Embryonic facial prominence (tissue), 1 donor: ENCODE data around the gene ALKBH1.
"Not testable (repeated sequence)": the region's sequence is repeated elsewhere in the genome, so short reads cannot be mapped to it uniquely, and the experiment has no call there.

Experiments used
- DNase-seq: peaks from one replicate; pipeline ENCODE4 v3.0.0-alpha.2; 2016; ENCODE audit errors: extremely low spot score

The ALKBH1 gene

DNA sequence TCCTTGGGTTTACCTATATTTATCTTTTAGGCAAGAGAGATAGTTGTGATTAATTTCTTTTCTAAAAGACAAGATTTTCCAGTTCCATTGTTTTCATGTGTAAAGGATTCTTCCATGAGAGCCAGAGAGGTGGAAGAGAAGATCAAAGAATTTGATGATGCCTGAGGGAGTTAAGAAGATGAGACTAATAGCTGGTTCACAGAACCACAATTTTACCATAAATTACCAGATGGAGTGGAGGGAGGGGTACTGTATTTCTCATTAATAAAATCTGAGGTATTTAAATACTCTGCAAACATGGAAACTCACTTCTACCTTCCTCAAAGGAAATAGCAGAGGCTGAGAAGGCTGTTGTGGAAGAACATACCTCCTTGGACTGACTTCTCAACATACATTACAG lies 34.6 kb downstream of the ALKBH1 start:
- no peak for DNase-seq

DNA sequence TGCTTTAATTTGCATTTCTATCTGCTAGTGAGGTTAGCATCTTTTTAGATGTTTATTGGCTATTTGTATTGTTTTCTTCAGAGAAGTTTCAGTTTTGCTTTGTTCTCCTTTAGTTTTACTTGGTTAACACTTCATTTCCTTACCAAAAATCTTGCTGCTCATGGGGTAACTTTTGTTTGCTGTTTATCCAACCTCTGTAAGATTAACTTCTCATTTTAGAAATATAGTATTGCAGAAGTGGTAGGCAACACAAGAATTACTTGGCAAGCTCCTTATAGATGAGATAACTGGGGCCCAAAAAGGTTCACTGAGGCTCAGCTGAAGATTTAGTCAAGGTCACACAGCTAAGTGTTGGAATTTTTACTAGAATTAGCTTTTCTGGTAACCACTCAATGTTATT lies 40.5 kb downstream of the ALKBH1 start:
- DNase-seq: no peak

DNA sequence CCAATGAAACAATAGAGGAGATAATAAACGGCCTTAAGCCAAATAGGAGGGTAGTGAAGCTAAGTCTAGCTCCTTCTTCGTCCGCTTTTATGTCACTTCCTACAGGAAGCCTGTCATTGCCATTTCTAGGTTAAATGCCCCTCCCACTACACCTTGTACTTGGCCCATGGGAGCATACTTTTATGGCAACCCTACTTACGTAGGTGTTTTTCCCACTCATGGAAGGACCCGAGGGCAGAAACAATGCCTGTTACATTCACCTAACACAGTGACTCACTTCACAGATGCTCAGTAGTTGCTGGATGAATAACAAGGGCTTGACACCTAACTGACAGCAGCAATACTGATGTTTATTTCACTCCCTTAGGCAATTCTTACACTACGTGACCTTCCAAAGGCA lies 44.5 kb downstream of the ALKBH1 start:
- no peak for DNase-seq

DNA sequence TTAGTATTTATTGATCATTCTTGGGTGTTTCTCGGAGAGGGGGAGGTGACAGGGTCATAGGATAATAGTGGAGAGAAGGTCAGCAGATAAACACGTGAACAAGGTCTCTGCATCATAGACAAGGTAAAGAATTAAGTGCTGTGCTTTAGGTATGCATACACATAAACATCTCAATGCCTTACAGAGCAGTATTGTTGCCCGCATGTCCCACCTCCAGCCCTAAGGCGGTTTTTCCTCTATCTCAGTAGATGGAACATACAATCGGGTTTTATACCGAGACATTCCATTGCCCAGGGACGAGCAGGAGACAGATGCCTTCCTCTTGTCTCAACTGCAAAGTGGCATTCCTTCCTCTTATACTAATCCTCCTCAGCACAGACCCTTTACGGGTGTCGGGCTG lies 46.3 kb downstream of the ALKBH1 start:
- DNase-seq: not testable (repeated sequence)

DNA sequence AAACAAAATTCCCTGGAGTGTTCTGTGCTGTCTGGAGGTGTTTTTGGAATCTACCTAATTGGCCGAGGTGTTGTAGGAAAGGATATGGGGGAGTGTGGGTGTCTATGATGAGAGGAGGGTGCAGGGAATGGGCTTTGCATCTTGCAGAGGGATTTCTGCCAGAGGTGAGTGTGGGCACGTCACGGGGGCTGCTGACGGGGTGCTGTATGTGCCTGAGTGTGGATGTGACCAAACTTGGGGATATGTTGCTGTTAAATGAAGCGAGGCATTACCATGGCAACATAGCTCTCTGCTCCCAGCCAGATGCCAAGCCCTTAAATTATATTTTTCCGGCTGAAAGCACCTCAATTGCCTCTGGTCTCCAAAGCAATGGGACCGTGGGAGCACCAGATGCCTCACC lies 47.1 kb downstream of the ALKBH1 start:
- no peak for DNase-seq

DNA sequence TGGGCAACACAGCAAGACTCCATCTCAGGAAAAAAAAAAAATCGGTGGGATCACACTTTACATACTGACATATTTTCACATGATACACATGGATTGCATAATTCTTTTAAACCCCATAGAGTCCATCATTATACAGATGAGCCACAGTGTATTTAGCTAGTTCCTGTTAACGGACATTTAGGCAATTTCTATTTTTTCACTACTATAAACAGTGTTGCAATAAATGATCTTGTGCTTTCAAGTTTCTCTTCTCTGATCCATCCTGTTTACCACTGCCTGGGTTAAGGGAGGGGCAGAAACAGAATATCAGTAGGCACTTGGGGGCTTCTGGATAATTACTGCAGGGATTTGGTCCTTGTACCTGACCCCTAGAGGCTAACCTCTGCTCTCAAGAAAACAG lies 48.0 kb downstream of the ALKBH1 start:
- no peak for DNase-seq

DNA sequence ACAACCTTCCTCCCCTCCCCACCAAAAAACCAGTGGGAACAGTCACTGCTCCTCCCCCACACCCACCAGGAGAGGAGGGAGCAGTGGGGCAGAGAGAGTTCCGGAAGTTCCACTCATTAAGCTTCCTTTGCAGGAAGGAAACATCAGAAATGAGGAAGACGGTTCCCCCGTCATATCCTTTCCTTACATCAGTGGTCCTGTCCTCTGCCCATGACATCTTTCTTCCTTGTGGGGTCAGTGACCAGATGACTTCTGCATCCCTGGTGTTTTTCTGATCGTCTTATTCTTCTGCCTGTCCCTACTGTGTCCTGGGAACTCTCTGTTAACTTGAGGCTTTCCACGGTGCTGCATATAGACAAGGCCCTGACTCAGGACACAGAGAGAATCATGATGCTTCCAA lies 50.5 kb downstream of the ALKBH1 start:
- no peak for DNase-seq

DNA sequence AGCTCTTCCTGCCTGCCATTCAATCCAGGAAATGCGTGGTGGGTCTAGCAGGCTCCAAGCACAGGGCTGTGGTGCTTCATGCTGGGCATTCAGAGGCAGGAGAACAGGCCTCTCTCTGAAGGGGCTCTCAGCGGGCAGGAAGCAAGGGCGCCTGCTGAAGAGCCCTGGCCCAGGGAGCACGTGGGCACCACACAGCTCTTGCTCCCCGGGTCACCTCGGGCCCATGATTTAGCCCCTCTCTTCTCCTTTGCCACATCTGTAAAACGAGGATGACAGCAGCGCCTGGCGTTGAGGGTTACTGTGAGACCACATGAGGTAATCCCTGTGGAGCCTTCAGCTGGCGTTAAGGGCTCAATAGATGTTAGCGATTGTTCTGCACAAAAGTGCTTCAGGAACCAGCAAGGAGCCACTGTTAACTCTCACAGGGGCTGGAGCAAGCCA lies 53.8 kb downstream of the ALKBH1 start:
- no peak for DNase-seq

DNA sequence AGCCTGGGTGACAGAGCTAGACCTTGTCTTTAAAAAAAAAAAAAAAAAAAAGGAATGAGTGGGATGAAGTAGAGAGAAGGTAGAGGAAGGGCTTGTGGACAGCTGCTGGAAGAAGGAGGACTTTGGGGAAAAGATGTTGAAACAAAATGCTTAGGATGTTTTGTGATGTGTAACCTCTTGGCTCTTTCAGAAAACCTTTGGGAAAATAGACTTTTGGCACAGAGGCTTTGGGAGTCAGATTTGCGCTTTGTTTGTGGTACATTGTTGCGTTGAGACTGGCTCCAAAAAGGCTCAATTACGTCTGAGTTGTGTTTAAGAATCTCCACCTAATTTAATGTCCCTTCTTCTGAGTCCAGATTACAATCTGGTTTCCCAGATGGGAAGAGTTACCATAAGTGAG lies 58.5 kb downstream of the ALKBH1 start:
- DNase-seq: no peak

DNA sequence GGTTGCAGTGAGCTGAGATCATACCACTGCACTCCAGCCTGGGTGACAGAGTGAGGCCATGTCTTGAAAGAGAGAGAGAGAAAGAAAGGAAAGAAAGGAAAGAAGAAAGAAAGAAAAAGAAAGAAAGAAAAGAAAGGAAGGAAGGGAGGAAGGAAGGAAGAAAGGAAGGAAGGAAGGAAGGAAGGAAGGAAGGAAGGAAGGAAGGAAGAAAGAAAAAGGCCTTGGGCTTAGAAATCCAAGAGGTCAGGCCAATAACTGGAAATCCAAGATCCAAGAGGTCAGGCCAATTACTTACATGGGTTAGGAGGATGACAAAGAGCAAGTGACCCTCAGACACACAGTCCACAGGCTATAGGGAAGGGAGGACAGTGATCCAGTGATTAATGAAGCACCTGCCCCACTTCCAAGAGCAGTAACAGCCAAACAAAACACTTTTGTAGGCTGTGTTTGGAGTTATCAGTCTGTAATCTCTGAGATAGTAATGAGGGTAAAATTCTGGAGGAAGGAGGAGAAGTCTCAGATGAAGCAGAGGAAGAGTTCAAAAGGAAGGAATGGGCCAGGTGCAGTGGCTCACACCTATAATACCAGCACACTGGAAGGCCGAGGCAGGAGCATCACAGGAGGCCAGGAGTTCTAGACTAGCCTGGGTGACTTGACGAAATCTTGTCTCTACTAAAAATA lies 59.2 kb downstream of the ALKBH1 start:
- DNase-seq: no peak

DNA sequence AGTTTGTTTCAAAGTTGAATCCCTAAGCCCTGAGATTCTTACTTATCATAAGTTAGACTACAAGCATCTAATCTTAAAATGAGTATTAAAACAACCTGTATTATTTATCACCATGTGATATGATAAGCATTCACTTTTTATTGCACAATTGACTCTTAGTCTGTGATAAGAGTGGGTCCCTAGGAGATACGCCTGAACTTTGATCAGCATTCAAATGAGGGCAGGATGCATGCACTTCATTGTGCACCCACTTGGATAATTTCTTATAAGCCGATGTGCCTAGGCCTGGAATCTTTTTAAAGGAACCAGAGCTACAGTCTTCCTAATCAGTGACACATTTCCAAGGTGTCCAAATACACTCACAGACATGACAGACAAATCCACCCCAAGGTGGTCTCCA lies 60.0 kb downstream of the ALKBH1 start:
- no peak for DNase-seq

DNA sequence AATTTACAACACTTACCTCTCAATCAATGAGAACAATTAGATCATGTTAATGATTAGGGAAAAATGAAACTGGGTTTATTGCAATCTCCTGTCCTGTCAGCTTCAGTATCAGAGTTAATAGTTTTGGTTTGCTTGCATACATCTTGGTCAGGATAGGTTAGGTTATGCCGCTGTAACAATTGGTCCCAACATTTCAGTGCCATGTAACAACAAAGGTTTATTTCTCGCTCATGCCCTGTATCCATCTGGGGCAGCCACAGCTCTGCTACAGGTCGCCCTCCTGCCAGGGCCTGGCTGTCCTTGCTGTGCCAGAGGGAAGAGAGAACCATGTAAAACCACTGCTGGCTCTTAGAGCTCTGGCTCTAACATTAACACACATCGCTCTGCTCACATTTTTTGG lies 60.9 kb downstream of the ALKBH1 start:
- DNase-seq: no peak

DNA sequence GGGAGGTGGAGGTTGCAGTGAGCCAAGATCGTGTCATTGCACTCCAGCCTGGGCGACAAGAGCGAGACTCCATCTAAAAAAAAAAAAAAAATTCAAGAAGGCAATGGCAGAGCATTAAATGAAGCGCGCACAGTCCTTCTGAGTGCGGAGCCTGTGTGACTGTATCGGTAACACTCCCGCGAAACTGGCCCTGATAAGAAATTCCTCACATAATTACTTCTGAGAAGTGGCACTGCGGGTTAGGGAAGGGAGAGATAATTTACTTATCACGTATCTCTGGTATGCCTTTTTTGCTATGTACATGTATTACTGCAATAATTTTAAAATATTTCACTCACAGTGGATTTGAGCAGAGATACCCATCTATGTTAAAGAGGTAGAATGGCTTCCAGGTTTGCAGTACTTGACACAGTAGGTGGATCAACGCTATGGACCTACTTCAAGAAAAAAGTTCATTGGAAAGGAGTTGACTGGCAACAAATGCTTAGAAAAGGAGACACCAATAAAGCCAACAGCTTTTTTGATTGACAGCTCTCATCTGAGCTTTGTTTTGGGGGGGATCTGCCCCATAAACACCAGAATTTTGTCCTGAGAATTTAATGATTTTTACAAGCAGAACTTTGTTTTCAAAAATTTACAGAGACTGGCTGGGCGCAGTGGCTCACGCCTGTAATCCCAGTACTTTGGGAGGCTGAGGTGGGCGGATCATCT lies 62.1 kb downstream of the ALKBH1 start:
- no peak for DNase-seq

DNA sequence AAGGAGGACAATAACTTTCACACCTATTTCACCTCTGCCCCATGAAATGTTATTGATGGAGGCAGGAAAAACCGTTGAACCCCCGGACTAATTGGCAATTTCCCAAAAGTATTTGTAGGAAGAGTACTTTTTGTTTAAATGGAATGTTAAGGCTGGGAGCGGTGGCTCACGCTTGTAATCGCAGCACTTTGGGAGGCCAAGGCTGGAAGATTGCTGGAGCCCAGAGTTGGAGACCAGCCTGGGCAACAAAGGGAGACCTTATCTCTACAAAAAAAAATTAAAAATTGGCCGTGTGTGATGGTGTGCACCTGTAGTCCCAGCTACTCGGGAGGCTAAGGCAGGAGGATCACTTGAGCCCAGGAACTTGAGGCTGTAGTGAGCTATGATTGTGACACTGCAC lies 65.4 kb downstream of the ALKBH1 start:
- DNase-seq: no peak

DNA sequence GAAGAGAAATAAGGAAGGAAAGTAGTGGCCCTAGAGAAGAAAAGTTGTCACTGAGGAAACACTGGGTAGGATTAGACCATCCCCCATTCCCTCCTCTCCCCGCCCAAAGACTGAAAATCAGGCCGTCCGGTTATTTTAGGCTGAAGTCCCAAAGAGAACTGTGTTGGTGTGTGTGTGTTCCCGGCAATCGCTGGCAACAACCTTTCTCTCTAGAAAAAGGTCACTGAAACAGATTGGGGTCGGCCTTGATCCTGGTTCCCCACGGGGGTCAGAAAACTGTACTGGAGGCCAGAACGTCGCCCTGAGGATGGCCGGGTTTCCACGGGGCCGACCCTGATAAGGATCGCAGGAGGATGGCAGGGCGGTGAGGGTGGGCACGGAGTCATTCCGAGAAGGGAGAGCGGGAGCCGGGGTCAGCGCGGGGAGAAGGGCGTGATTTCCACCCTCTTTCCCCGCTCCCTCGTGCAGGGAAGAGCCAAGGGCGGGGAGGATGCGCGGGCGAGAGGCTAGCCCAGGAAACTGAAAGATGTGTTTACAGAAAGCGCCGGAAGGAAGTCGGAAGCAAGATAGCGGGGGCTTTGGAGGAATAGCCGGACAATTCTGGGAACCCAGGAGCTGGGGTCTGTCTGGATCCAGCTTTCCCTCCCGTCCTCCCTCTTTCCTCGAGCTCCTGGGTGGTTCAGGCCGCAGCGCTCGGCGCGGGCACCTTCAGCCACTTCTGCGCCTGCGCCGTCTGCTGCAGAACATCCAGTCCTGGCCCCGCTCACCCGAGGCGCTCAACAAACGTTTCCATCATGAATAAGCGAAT lies 66.1 kb downstream of the ALKBH1 start:
- DNase-seq: no peak

DNA sequence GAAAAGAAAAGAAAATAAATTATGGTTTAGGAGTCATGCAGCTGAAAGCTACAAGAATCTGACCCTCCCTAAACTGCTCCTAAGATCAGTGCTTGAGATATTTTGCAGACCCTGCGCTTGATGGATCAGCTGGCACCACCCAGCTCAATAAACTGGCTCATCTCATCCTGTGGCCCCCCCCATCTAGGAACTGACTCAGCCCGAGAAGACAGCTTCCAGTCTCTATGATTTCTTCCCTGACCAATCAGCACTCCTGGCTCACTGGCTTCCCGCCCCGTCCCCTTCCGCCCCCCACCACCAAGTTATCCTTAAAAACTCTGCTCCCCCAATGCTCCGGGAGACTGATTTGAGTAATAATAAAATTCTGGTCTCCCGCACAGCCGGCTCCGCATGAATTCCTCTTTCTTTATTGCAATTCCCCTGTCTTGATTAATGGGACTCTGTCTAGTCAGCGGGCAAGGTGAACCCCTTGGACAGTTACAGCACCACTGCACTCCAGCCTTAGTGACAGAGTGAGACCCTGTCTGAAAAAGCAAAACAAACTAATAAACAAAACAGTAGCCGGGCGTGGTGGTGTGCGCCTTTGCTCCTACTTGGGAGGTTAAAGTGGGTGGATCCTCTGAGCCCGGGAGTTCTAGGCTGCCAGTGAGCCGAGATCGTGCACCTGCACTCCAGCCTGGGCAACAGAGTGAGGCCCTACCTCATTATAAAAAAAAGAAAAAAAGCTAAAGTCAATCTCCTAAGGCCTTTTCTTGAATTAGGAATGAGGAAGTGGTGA lies 66.9 kb downstream of the ALKBH1 start:
- DNase-seq: no peak

DNA sequence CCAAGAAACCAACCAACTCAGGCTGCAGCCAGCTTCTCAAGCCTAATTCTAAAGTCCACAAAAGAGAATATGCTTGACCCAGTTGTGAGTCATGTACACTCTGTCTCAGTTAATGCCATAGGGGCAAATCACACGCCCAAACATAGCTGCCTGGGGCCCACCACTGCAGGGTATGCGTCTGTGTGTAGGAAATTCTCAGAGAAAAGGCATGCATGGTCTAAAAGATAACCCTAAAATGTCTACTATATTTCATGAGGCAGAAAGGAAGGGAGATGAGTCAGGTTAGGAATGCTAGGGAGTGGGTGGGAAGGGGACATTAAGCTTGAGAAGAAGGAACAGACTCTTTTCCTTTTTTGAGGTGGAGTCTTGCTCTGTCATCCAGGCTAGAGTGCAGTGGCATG lies 69.1 kb downstream of the ALKBH1 start:
- no peak for DNase-seq

DNA sequence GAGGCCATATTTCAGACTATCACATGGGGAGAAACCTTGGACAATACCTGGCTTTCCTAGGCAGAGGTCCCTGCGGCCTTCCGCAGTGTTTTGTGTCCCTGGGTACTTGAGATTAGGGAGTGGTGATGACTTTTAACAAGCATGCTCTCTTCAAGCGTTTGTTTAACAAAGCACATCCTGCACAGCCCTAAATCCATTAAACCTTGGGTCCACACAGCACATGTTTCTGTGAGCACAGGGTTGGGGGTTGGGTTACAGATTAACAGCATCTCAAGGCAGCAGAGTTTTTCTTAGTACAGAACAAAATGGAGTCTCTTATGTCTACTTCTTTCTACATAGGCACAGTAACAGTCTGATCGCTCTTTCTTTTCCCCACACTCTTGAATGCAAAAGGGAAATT lies 72.0 kb downstream of the ALKBH1 start:
- not testable (repeated sequence) for DNase-seq

DNA sequence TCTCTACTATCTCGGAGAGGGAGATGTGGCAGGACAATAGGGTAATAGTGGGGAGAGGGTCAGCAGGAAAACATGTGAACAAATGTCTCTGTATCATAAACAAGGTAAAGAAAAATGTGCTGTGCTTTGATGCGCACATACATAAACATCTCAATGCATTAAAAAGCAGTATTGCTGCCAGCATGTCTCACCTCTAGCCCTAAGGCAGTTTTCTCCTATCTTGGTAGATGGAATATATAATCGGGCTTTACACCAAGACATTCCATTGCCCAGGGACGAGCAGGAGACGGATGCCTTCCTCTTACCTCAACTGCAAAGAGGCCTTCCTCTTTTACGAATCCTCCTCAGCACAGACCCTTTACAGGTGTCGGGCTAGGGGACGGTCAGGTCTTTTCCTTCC lies 72.4 kb downstream of the ALKBH1 start:
- DNase-seq: not testable (repeated sequence)

DNA sequence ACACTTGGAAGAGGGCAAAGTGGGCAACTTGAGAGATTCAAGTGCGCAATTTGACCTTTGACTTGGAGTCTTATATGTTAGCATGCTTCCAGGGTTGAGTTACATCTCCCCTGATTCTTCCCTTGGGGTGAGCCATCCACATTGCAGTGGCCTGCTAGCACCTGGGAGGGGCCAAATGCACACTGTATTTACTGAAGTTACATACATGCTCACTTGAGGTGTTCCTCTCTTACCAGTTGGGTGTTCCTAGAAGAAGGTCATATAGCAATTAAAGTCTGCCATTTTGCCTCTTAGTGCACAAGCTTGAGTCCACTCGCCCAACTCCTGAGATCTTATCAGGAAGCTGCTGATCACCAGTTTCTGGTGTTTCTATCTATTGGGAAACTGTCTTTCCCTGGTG lies 77.7 kb downstream of the ALKBH1 start:
- DNase-seq: no peak

DNA sequence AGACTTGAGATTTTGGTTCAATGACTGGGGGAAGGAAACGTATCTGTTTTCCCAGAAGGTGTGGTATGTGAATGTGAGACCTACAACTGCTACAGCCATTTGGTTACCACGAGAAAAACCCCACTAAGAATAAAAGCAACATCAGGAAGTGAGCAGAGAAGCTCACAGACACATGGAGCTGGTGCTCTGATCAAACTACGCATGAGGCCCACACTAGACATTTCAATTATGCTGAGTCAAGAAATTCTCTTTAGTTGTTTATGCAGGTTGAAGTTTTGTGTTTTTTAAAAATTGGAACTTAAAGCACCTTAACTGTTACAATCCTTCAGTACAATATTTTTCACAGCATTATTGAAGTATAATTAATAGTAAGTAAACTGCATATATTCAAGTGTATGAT lies 82.5 kb downstream of the ALKBH1 start:
- DNase-seq: no peak

DNA sequence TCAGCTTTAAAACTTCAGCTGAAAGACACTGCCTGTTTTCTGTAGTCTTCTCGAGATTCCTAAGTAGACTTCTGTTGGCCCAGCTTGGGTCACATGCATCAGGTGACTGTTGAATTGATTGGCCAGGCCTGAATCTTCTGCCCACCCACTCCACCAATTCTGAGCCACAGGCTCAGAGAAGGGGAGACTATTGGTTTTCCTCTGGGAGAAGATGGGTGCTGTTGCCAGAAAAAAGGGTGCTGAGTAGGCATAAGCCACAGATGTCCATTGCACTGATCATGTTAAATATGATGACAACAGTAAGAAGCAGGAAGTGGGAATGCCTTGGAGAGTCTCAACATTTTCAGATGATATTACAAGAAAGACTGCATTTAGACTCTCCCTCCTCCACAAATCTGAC lies 84.6 kb downstream of the ALKBH1 start:
- no peak for DNase-seq
